CD14-positive monocyte (primary cell): ENCODE data around the gene PKLR. TPM values are rescaled to one million over a fixed set of nuclear protein-coding genes. Genes with fewer than 3 reads are reported as not detected.
"Not testable (repeated sequence)": the region's sequence is repeated elsewhere in the genome, so short reads cannot be mapped to it uniquely, and the experiment has no call there.

Experiments
- DNase-seq, 3 donors: peaks; one replicate each; pipeline ENCODE4 v3.0.0-alpha.2; 2011 to 2022
- H2AFZ ChIP-seq: 2 replicates; pipeline ENCODE4 v1.6.0; 2012; ENCODE audit warnings: mild to moderate bottlenecking, low read depth, low read length, inconsistent platforms; ENCODE audit not compliant: insufficient read depth, poor library complexity, severe bottlenecking
- H3K27ac ChIP-seq, 2 donors: 1 replicate in 1 of 2; 2 replicates in 1 of 2; pipeline ENCODE4 v1.5.1; 2012 to 2013; ENCODE audit warnings: low read length in 2 of 2, control low read depth in 1 of 2, inconsistent platforms in 1 of 2, low read depth in 1 of 2, mild to moderate bottlenecking in 1 of 2
- H3K27me3 ChIP-seq, 2 donors: one replicate each; pipeline versions ENCODE4 v1.6.0 to v1.6.1; 2011 to 2013; ENCODE audit warnings: low read length in 2 of 2; ENCODE audit not compliant: control insufficient read depth in 2 of 2, insufficient read depth in 2 of 2
- H3K36me3 ChIP-seq, 2 donors: replicated peaks in 1 of 2; 1 replicate in 1 of 2; 2 replicates in 1 of 2; pipeline versions ENCODE4 v1.5.1 to v1.6.1; 2012 to 2013; ENCODE audit warnings: low read length in 2 of 2, control low read depth in 1 of 2, inconsistent platforms in 1 of 2, mild to moderate bottlenecking in 1 of 2; ENCODE audit not compliant: insufficient read depth in 2 of 2, control insufficient read depth in 1 of 2
- H3K4me1 ChIP-seq, 2 donors: 1 replicate in 1 of 2; 2 replicates in 1 of 2; pipeline versions ENCODE4 v1.5.1 to v1.6.1; 2012 to 2013; ENCODE audit warnings: low read length in 2 of 2, control low read depth in 1 of 2, inconsistent platforms in 1 of 2, mild to moderate bottlenecking in 1 of 2, moderate library complexity in 1 of 2; ENCODE audit not compliant: insufficient read depth in 2 of 2, control insufficient read depth in 1 of 2
- H3K4me2 ChIP-seq: replicated peaks from 2 replicates; pipeline ENCODE3; 2012; ENCODE audit warnings: low read length, moderate library complexity, mild to moderate bottlenecking; ENCODE audit not compliant: poor library complexity, severe bottlenecking; ENCODE audit errors: extremely low read depth
- H3K4me3 ChIP-seq, 3 experiments: fragments of 200-600 bp in 1 of 3; sonication (generic) in 1 of 3; replicated peaks in 1 of 3; 1 replicate in 2 of 3; 2 replicates in 1 of 3; pipeline ENCODE4 v1.5.1; 2011 to 2013; ENCODE audit warnings: low read length in 3 of 3, mild to moderate bottlenecking in 3 of 3, control low read depth in 2 of 3, low read depth in 2 of 3, inconsistent platforms in 1 of 3, moderate library complexity in 1 of 3
- H3K79me2 ChIP-seq: 2 replicates; pipeline ENCODE4 v1.6.0; 2012; ENCODE audit warnings: mild to moderate bottlenecking, control low read depth, inconsistent platforms, low read length, moderate library complexity; ENCODE audit not compliant: insufficient read depth
- H3K9ac ChIP-seq: 2 replicates; pipeline ENCODE4 v1.6.0; 2017; ENCODE audit warnings: low read length, mild to moderate bottlenecking; ENCODE audit not compliant: insufficient read depth, poor library complexity, severe bottlenecking
- H3K9me3 ChIP-seq, 2 donors: replicated peaks in 1 of 2; 1 replicate in 1 of 2; 2 replicates in 1 of 2; pipeline versions ENCODE4 v1.5.1 to v1.6.1; 2012 to 2013; ENCODE audit warnings: low read length in 2 of 2, control low read depth in 1 of 2; ENCODE audit not compliant: control insufficient read depth in 1 of 2, insufficient read depth in 1 of 2
- H4K20me1 ChIP-seq: 2 replicates; pipeline ENCODE4 v1.6.0; 2012; ENCODE audit warnings: mild to moderate bottlenecking, low read length, control low read depth, moderate library complexity; ENCODE audit not compliant: insufficient read depth
- H3K27ac Mint-ChIP-seq, 7 donors: one replicate each; pipeline ENCODE4 v1.8.0; 2020; ENCODE audit warnings: mild to moderate bottlenecking in 7 of 7, mixed read lengths in 7 of 7, moderate library complexity in 6 of 7, inconsistent platforms in 2 of 7
- H3K27me3 Mint-ChIP-seq, 3 donors: one replicate each; pipeline ENCODE4 v1.8.0; 2021 to 2022; ENCODE audit warnings: low read depth in 3 of 3, mild to moderate bottlenecking in 3 of 3, mixed read lengths in 3 of 3, moderate library complexity in 3 of 3, inconsistent platforms in 1 of 3
- H3K36me3 Mint-ChIP-seq, 2 donors: one replicate each; pipeline ENCODE4 v1.8.0; 2020; ENCODE audit warnings: mixed read lengths in 2 of 2, inconsistent platforms in 1 of 2, mild to moderate bottlenecking in 1 of 2
- H3K4me1 Mint-ChIP-seq: one replicate; pipeline ENCODE4 v1.8.0; 2020; ENCODE audit warnings: mild to moderate bottlenecking, mixed read lengths
- H3K4me3 Mint-ChIP-seq, 2 donors: one replicate each; pipeline ENCODE4 v1.8.0; 2020; ENCODE audit warnings: mild to moderate bottlenecking in 2 of 2, mixed read lengths in 2 of 2, moderate library complexity in 1 of 2
- H3K9me3 Mint-ChIP-seq, 7 donors: one replicate each; pipeline ENCODE4 v1.8.0; 2020 to 2022; ENCODE audit warnings: mixed read lengths in 7 of 7, mild to moderate bottlenecking in 6 of 7, moderate library complexity in 6 of 7, inconsistent platforms in 2 of 7
- CTCF ChIP-seq: fragments of 200-600 bp; IDR thresholded peaks from one replicate; pipeline ENCODE4 v1.8.0; 2022; ENCODE audit warnings: antibody characterized with exemption, mild to moderate bottlenecking
- WGBS: methylation state at CpG from one replicate; pipeline ENCODE4 v1.1.5; 2013; ENCODE audit warnings: missing lambda C conversion rate; ENCODE audit not compliant: insufficient coverage; 5-methylcytosine and 5-hydroxymethylcytosine counted together
- intact Hi-C, 2 donors: fragments of 100-400 bp; cut with micrococcal nuclease; formaldehyde crosslinking; loops; one replicate each; pipeline versions ENCODE4 v1.15.0 to v1.15.1; 2023
- polyA plus RNA-seq, 3 donors: library from polyadenylated mRNA; depleted of rRNA in 1 of 3; unstranded in 2 of 3; stranded (reverse) in 1 of 3; fragments of 300-500 nt in 2 of 3; fragments of >200 nt in 1 of 3; fragmentation: Illumina TruSeq in 2 of 3; gene quantifications; 1 replicate in 2 of 3; 2 replicates in 1 of 3; pipeline ENCODE4 v1.2.3, GENCODE V29; 2012 to 2021

PKLR gene
- polyA plus RNA-seq, 3 donors, result 0.05 TPM; not detected in 2

GRCh38 chr1:155329980-155330598 lies 28.9 kb upstream of the PKLR start:
- no peak for TF ChIP-seq CTCF
- H3K4me3 ChIP-seq, result no peak overlapping the region
- peaks cover 14% of the 10 kb centered on the region for H4K20me1 ChIP-seq
- peaks cover 31 to 62% of the 10 kb centered on the region in 2 donors for H3K36me3 ChIP-seq
- H3K9me3 Mint-ChIP-seq, result no peaks in the 10 kb centered on the region
- intact Hi-C loops, result no loop called here
- no peak overlapping the region for H3K4me3 Mint-ChIP-seq
- no peaks in the 10 kb centered on the region for H3K27me3 ChIP-seq
- H3K9ac ChIP-seq, result no peak overlapping the region
- peaks cover 30 to 68% of the 10 kb centered on the region in 2 donors for H3K36me3 Mint-ChIP-seq
- 76% methylated on average over 5 of the region's 11 CpGs for WGBS
- H3K4me1 Mint-ChIP-seq, result peaks cover 17% of the 10 kb centered on the region
- H3K27ac ChIP-seq, result no peak overlapping the region
- H3K4me1 ChIP-seq, result peaks cover 5 to 9% of the 10 kb centered on the region in 2 donors
- no peak overlapping the region for H2AFZ ChIP-seq
- no peak overlapping the region for H3K4me2 ChIP-seq
- peaks cover 1% of the 10 kb centered on the region for H3K79me2 ChIP-seq
- no peaks in the 10 kb centered on the region for H3K9me3 ChIP-seq
- no peak for DNase-seq
- no peaks in the 10 kb centered on the region for H3K27me3 Mint-ChIP-seq
- H3K27ac Mint-ChIP-seq, result peak overlapping the region in 3 of 7 donors; percentile 1 to 14 (median 8)

GRCh38 chr1:155328856-155329255 lies 27.6 kb upstream of the PKLR start:
- H3K9ac ChIP-seq, H3K27ac Mint-ChIP-seq, H3K79me2 ChIP-seq, H3K27ac ChIP-seq, H2AFZ ChIP-seq, H3K27me3 Mint-ChIP-seq, H3K9me3 ChIP-seq, H3K27me3 ChIP-seq, H3K4me3 Mint-ChIP-seq, H3K4me2 ChIP-seq, H3K4me3 ChIP-seq, DNase-seq, intact Hi-C loops, H3K9me3 Mint-ChIP-seq: not testable (repeated sequence)
- H3K36me3 ChIP-seq, result peaks cover 26 to 49% of the 10 kb centered on the region in 2 donors
- H4K20me1 ChIP-seq, result peaks cover 14% of the 10 kb centered on the region
- peaks cover 23 to 56% of the 10 kb centered on the region in 2 donors for H3K36me3 Mint-ChIP-seq
- peaks cover 21% of the 10 kb centered on the region for H3K4me1 Mint-ChIP-seq
- 93% methylated on average over 3 of the region's 7 CpGs for WGBS
- H3K4me1 ChIP-seq, result peaks cover 8 to 17% of the 10 kb centered on the region in 2 donors
